Chondrocyte (in vitro differentiated cells): ENCODE measurements around the gene NPAS3. TPM values are rescaled to one million over a fixed set of nuclear protein-coding genes. Genes with fewer than 3 reads are reported as not detected.

Source experiments
- DNase-seq: peaks from one replicate; pipeline ENCODE4 v3.0.0; 2021; ENCODE audit warnings: mixed read lengths, low spot score
- H3K27ac Mint-ChIP-seq: one replicate; pipeline ENCODE4 v1.8.0; 2021; ENCODE audit warnings: mild to moderate bottlenecking, moderate library complexity, mixed read lengths; ENCODE audit not compliant: unreplicated experiment
- H3K27me3 Mint-ChIP-seq: 2 replicates; pipeline ENCODE4 v1.8.0; 2021; ENCODE audit warnings: low read depth, mixed read lengths
- H3K36me3 Mint-ChIP-seq: 2 replicates; pipeline ENCODE4 v1.8.0; 2021; ENCODE audit warnings: low read depth, mixed read lengths
- H3K4me1 Mint-ChIP-seq: 2 replicates; pipeline ENCODE4 v1.8.0; 2021; ENCODE audit warnings: low read depth, mild to moderate bottlenecking, mixed read lengths
- H3K4me3 Mint-ChIP-seq: one replicate; pipeline ENCODE4 v1.8.0; 2021; ENCODE audit warnings: mild to moderate bottlenecking, moderate library complexity, mixed read lengths; ENCODE audit not compliant: unreplicated experiment
- H3K9me3 Mint-ChIP-seq: 2 replicates; pipeline ENCODE4 v1.8.0; 2021; ENCODE audit warnings: low read depth, mixed read lengths
- CTCF ChIP-seq: fragments of 200-600 bp; sonication (generic); IDR thresholded peaks from 2 replicates; pipeline ENCODE4 v1.5.0; 2021; ENCODE audit warnings: antibody characterized with exemption, mild to moderate bottlenecking, moderate library complexity
- total RNA-seq: library from RNA; stranded (reverse); gene quantifications from 3 replicates; pipeline ENCODE4 v1.2.1, GENCODE V29; 2021

The NPAS3 gene
- total RNA-seq, 1 donor from 2014 or later, result 2.6 TPM

GRCh38 chr14:33734387-33734786 is 795.7 kb downstream of the NPAS3 start:
- no peak overlapping the region for H3K27ac Mint-ChIP-seq
- H3K4me1 Mint-ChIP-seq, result peaks cover 26% of the 10 kb centered on the region
- peaks cover 10% of the 10 kb centered on the region for H3K9me3 Mint-ChIP-seq
- H3K27me3 Mint-ChIP-seq, result no peaks in the 10 kb centered on the region
- TF ChIP-seq CTCF, result no peak
- peaks cover 2% of the 10 kb centered on the region for H3K36me3 Mint-ChIP-seq
- no peak for DNase-seq
- no peak overlapping the region for H3K4me3 Mint-ChIP-seq

GRCh38 chr14:33736299-33736825 is 797.7 kb downstream of the NPAS3 start:
- peaks cover 10% of the 10 kb centered on the region for H3K9me3 Mint-ChIP-seq
- TF ChIP-seq CTCF, result no peak
- peaks cover 23% of the 10 kb centered on the region for H3K4me1 Mint-ChIP-seq
- H3K27me3 Mint-ChIP-seq, result no peaks in the 10 kb centered on the region
- H3K36me3 Mint-ChIP-seq, result peaks cover 2% of the 10 kb centered on the region
- H3K27ac Mint-ChIP-seq, result no peak overlapping the region
- no peak overlapping the region for H3K4me3 Mint-ChIP-seq
- DNase-seq, result no peak

GRCh38 chr14:33736979-33737378 is 798.3 kb downstream of the NPAS3 start:
- Mint-ChIP-seq H3K36me3 (peaks cover 2% of the 10 kb centered on the region), H3K27ac (no peak overlapping the region), H3K4me3 (no peak overlapping the region), H3K27me3 (no peaks in the 10 kb centered on the region), H3K4me1 (peaks cover 23% of the 10 kb centered on the region), H3K9me3 (peaks cover 10% of the 10 kb centered on the region)
- TF ChIP-seq CTCF, result no peak
- no peak for DNase-seq

GRCh38 chr14:33737446-33737845 is 798.8 kb downstream of the NPAS3 start:
- TF ChIP-seq CTCF, result no peak
- Mint-ChIP-seq H3K27ac (no peak overlapping the region), H3K4me1 (peaks cover 23% of the 10 kb centered on the region), H3K36me3 (peaks cover 2% of the 10 kb centered on the region), H3K4me3 (no peak overlapping the region), H3K9me3 (peaks cover 11% of the 10 kb centered on the region), H3K27me3 (no peaks in the 10 kb centered on the region)
- DNase-seq, result no peak

- DNase-seq, result no peak
- peaks cover 17% of the 10 kb centered on the region for H3K9me3 Mint-ChIP-seq
- no peak overlapping the region for H3K27ac Mint-ChIP-seq
- no peak for TF ChIP-seq CTCF
- H3K4me1 Mint-ChIP-seq, result peaks cover 23% of the 10 kb centered on the region
- no peaks in the 10 kb centered on the region for H3K27me3 Mint-ChIP-seq
- peaks cover 5% of the 10 kb centered on the region for H3K36me3 Mint-ChIP-seq
- no peak overlapping the region for H3K4me3 Mint-ChIP-seq
These were observed 799.4 kb downstream of the NPAS3 start for GRCh38 chr14:33738029-33738428.
